GM10266 (cell line): ENCODE measurements around the gene HNF4A.
"Not testable (repeated sequence)": the region's sequence is repeated elsewhere in the genome, so short reads cannot be mapped to it uniquely, and the experiment has no call there.

Experiments
- DNase-seq: peaks from one replicate; pipeline ENCODE4 v3.0.0; 2012; ENCODE audit errors: extremely low spot score
- CTCF ChIP-seq: IDR thresholded peaks from 2 replicates; pipeline ENCODE4 v1.5.1; 2012; ENCODE audit warnings: mild to moderate bottlenecking, low read depth; ENCODE audit not compliant: control insufficient read depth, insufficient read depth; ENCODE audit errors: missing control alignments

HNF4A gene

GRCh38 chr20:44471481-44471882, 116.0 kb downstream of the HNF4A start:
- DNase-seq, result no peak

GRCh38 chr20:44472283-44472682, 116.8 kb downstream of the HNF4A start:
- DNase-seq, result not testable (repeated sequence)

More at GRCh38 chr20:44471481-44471882, 116.0 kb downstream of the HNF4A start:
- TF ChIP-seq CTCF, result no peak

- no peak for TF ChIP-seq CTCF
- no peak for DNase-seq
Observed at GRCh38 chr20:44475372-44475693, 119.8 kb downstream of the HNF4A start.

- peak; percentile 93 for DNase-seq
- peak; percentile 50 for TF ChIP-seq CTCF
Observed at GRCh38 chr20:44475694-44476560, 120.4 kb downstream of the HNF4A start, which contains the start of gene TTPAL. Gene TTPAL, plus strand, starts transcription at chr20:44475874. Its CDS starts 4,126 bp downstream, at chr20:44480000.

- TF ChIP-seq CTCF, result no peak
- DNase-seq, result no peak
Observed at GRCh38 chr20:44477151-44477550, 121.7 kb downstream of the HNF4A start.

GRCh38 chr20:44478206-44478605, 122.7 kb downstream of the HNF4A start:
- TF ChIP-seq CTCF, result no peak
- DNase-seq, result no peak

GRCh38 chr20:44479643-44480042, 124.1 kb downstream of the HNF4A start:
- no peak for DNase-seq

More at GRCh38 chr20:44479643-44480042, 124.1 kb downstream of the HNF4A start:
- TF ChIP-seq CTCF, result no peak
